HUDEP-2 (cell line): ENCODE measurements around the gene TCF4.
A peak's percentile ranks its signal among the peaks of the same experiment; 100 is the strongest.

ENCODE experiments used
- DNase-seq, 76 experiments: peaks; one replicate each; lab custom pipeline; 2025; ENCODE audit not compliant: unreplicated experiment in 76 of 76; lab: John Stamatoyannopoulos, UW

TCF4 gene

DNA sequence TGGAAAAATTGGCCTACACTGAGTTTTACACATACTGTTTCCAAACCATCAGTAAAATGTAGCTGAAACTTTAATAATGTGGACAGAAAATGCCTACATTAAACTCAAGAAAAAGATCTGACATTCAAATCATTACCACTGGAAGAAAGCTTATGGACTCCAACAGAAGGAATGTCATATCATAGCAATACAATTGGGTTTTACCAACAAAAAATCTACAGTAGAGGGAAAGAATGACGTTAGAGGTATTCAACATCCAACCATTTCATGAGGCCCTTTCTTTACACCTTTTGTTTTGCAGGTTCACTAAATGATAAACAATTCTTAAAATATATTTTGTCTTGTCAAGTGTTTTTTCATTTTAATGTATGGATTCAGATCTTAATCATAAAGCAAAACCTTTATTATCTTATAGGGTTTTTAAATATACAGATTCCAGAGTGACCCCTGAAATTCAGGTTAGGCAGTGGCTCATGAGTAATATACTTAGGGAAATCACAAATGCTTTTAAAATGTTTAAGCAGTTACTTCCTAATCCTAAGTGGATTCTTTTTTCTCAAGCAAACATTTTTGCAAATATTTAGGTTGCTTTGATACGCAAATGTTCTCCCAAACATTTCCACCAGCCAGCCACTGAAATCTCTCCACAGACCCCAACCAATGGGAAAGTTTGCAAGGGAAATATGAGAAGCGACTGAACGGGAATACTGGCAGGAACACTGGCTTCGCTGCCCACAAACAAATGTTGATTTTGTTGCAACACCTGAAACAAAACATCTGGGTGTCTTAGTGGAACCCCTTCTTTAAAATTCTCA lies 168.7 kb downstream of the TCF4 start:
- no peak for DNase-seq

DNA sequence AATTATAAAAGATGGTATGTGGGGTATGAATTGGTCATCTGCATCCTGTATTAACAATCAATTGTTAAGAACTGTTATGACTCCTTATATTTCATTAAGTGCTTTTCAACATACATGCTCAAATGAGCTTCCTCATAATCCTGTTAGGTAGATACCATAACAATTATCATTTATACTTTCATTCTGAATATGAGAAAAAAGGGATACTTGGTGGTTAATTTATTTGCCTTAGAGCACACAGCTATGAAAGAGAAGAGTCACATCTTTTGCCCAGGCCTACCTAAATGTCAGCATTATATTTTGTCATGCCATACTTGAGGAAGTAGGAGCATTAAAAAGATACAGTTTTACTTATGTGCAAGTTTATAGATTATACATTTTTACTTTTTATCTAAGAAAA lies 169.6 kb downstream of the TCF4 start:
- no peak for DNase-seq

DNA sequence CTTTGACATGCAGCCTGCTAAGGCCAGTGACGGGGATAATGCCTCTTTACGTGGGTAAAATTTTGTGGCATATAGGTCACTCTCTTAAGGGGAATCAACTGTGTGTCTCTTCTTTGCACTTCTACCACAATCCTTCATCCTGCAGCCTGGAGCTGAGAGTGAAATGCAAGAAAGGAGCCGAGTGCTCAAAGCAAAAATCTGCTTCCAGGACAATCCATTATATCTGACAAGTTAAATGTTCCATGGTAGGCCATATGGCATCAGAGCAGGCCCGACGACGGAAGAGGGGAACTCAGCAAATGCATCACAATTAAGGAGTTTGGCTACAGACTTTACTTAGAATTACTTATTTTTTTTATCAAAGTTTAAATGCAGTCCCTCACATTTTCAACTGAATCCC lies 171.2 kb downstream of the TCF4 start:
- no peak for DNase-seq

DNA sequence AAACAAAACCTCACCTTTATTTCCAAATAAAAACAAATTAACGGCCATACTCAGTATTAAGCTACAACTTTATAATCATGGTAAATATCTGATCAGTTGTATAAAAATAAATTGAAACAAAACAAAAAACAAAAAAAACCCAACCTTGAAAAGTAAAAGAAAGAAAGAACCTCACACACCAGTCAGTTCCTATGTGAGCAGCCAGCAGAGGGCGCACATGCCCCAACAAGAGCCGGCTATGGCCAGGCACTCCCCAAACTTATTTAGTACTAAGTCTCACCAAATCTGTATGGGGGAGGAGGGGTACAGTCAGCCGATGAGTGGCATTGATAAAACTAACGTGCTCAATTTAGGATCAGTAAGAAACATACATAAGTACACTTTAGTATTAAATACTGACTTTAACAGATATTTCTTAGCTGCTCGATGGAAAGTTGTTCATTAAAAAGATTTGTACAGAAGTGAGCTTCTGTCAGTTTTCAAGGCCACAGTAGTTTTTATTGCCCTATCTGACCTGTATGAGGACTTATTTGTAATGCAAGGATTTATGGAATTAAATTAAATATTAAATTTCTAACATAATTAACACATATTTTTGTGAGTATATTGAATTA lies 172.6 kb downstream of the TCF4 start:
- peak in 73 of 76 experiments; percentile 0 to 89 (median 61) for DNase-seq

DNA sequence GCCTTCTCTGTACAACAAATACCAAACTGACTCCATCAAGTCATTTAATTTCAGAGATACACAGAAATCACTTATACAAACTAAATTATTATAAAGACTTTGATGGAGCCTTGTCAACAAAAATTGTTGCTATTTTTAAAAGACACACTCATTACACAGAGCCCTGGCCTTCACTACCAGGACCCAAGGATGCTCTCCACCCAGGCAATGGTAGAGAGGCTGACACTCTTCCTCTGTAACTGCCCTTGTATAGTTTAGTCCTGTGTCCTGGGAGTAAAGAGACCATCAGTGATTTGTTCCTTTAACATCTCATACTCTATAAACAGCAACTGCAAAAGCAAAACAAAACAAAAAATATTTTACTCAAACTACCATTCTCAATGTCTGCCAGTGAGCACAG lies 173.5 kb downstream of the TCF4 start:
- DNase-seq: no peak

DNA sequence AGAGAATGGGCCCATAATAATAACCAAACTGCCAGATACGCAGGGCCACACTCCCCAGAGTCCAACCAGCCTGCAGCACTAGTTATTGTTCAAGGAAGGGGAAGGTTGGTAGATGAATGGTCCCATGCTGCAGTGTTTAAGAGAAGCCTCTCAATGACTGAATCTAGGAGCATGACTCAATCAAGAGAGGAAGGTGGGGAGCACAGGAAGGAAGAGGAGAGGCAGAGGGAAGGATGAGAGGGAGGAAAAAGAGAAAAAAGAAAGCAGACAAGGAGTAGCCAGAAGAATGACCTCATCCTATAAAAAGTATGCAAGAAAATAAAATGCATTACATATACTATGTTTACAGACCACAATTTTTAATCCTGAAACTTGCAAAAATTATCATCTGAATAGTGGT lies 174.5 kb downstream of the TCF4 start:
- no peak for DNase-seq

DNA sequence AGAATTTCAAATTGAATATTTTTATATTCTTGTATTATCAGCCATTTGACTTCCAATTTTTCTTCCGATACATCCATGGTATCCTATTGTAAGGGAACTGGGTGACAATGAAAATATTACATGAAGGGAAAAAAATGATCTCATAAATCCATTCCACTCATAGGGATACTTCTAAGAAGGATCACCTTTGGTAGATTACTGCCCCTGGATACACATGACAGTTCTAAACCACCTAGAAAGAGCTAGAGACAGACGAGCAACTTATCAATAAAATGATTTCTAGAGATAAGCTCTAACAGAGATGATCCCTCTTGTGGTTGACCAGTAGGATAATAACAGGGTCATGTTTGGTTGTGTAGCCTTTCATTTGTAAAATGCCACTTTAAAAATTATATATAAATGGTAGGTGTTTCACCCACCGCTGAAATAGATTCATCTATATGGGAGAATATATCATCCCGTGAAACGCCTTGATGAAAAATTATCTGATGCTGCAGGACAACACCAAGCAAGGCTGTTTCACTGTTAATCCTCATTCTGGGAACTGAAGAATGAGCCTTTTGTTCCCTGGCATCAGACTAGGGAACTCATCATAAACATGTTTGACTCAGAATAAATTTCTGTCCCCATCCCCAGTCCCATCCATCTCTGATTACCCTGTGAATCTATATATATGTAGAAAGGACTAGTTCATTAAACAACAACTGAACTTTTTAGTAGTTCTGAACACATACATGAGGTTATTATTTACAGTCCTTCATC lies 180.0 kb downstream of the TCF4 start:
- DNase-seq: no peak

DNA sequence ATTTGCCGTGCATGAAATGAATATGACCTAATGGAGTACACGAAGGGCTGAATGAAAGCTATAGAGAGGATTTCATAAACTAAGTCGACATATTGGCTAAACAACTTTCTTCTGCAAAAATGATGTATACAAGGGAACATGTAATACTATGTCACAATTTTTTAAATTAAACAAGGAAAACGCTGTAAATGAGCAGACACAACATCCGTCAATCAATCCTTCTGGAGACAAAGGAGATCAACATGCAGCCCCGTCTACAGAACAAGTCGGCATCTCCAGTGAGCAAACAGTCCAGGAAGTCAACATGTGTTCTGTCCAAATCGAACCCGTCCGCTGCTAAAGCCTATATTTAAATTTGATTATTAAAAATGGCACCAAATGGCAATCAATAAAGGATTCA lies 180.8 kb downstream of the TCF4 start:
- DNase-seq: no peak

DNA sequence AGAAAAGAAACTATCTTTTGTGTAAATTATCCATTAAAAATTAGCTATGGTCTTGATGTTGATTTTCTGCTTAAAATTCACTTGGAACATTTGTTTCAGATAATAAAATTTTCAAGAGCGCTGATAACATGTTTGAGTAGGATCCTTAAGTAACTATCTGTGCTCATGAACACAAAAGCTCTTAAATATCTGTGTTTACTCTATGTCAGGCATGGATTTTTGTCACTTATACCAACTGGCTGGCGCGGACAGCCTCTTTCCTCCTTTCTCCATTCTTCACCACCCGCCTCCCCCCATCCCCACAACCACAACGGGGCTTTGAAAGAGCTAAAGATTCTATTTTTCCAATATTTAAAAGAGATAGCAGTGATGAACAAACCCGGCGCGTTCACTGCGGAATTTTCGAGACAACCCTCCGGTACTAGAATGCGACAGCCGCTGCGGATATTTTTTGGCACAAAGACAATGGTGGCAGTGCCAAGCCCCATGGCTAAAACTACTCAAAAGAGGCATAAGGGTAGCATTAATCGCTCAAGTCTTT lies 181.5 kb downstream of the TCF4 start:
- DNase-seq: no peak

DNA sequence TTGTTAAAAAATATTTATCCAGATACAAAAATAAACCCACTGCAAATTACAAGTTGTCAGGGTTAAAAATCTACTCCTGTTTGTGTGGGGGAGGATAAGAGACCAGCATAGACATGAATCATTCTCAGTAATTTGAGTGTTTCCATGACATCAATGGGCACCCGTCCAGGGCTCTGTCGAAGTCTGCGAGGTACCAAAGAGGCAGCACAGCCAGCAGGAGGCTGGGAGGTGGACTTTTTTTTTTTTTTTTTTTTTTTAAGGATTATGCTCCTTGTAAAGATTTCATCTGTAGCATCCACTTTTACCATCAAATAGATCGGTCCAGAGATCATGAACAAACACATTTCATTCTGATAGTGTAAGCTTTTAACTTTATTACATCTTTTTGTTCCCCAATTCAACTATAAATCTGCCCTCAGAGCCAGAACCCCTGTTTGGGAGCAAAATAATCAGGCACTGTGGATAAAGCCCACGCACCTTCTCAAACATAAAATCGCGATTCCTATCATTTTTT lies 182.0 kb downstream of the TCF4 start:
- DNase-seq: peak in 70 of 76 experiments; percentile 1 to 92 (median 62)

DNA sequence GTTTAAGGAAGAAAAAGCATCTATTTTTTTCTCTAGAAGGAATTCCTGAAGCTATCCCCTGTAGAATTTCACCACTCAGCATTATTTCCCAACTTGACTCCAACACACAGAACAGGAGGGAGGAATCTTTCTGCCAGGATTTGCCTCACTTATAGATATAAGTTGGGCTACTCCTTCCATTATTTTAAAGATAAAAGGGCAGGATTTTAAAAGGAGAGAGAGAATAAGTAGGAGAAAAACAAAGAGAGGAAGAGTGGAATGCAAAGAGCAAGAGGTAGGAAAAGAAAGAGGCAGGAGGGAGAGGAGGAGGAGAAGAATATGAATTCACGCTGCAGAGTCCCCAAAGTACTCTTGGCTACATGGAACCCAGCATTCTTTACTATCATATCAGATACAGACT lies 182.5 kb downstream of the TCF4 start:
- no peak for DNase-seq

DNA sequence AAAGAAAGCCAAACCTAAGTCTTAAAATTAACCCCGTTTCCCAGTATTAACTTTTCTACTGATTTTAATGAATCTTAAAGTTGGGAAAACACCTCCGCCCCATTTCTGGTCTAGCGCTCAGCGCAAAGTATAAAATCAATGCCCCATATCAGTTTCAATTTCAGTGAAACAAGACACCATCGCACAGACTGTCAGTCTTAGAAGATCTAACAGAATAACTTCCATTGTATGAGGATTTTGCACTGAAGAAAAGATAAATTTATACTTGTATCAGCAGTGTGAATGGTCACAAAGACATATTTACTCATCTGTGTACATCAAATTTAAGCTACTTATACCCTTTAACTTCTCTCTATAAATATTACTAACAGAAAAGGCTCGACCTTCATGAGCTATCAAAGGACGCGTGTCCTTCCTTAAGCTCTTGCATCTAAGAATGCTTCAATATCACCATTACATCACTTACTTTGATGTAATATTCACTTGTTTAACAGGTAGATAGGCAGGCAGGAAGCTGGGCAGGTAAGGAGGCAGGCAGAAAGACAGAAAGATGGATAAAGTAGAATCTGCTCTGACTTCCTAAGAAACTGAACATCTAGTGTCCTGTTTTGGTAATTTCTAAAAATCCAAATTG lies 183.0 kb downstream of the TCF4 start:
- no peak for DNase-seq

DNA sequence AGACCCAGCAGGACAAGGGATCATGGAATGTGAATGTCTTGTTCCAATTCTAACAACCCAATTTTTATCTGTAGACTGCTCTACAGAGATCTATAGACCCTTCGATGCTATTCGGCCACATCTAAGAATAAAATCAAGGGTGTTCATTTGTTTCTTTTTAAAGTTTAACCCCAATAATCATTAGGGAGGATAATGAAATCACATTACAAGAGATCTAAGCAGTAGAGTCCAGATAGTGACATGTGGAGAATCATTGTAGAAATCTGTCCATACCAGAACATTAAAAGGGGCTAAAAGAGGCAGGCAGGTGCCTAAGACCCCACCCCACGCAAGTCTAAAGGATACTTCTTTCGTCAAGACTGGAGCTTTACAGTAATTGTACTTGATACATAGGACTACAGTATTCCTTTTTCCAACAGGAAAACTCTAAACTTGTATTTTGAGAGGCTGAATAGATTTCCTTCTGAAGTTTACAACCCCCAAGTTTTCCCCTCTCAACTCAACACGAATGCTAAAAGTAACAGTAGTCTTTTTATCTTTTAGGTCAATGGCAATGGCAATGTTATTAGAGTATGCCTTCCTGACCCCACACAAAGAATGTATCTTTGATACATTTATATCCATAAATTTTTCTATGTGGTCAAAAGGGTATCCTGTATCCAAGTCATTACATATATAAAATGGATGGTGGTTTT lies 183.7 kb downstream of the TCF4 start:
- no peak for DNase-seq

DNA sequence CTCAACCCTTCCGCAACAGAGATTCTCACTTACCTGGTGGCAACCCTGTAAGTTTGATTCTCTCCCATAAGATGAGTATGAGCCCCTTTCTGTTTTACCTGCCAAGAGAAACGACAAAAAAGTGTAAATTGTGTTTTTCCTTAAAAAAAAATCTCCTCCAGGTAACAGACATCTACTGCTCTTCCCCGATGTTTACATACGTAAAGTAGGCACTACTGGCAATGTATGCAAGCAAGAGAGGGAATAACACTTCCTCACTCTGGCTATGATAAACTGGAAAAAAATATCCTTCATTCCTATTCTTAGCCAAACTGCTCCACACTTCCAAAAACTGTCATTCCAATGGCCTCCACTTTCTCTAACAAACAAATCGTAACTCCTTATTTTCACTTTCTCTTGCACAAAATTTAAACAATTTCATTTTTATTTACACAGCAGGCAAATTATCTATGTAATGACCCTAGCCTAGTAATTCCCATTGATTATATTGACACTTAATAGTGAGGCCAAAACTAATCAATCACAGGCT lies 184.5 kb downstream of the TCF4 start:
- no peak for DNase-seq

DNA sequence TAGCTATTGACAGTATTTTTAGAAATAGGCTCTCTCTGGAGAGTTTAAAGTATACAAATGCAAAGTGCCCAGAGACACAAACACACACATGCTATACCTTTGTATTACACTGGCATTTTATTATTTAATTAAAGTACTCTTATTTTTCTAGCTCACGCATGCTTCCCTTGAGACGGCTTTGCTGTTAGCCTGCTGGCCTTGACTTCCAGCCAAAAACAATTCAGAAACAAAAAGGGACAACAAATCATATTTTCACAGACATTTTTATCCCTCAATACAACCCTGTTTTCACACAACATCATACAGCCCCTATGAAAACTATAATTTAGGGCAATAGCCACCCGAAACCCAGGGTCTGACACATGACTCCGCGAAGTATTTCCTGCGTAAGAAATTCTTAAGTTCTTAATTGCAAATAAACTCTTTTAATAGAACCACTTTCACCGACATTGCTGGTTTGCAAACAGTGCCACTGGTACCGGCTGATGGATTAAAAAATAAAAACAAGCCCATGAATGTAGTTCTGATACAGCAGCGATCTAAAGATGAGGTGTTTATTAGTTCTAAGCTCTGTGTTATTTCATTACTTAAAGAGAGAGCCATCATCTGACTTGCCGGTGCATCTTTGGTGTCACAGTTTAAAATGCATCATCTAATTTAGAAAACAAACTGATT lies 185.1 kb downstream of the TCF4 start:
- DNase-seq: no peak

DNA sequence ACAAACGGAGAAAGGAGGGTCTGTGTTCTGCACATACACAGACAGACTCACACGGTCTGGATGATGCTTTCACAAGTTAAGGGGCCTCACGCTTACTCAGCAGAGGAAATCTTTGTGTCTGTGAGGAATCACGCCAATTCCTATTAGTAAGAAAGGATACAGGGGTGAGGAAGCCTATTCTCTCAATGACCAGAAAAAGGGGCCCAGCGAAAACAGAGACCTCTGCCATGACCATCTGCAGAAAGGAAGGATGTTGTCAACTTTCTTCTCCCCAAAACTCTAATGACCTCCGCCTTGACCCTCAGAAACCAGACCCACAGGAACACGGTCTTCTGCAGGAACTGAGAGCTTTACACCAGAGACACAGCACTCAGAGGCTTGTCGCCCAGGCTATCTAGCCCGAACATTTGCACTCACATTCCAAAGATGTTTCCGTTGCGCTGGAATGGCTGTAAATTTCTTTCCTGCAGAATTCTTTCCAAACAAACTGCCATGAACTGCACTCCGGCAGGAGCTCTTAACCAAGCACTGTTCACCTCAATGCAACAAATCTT lies 186.3 kb downstream of the TCF4 start:
- DNase-seq: no peak

DNA sequence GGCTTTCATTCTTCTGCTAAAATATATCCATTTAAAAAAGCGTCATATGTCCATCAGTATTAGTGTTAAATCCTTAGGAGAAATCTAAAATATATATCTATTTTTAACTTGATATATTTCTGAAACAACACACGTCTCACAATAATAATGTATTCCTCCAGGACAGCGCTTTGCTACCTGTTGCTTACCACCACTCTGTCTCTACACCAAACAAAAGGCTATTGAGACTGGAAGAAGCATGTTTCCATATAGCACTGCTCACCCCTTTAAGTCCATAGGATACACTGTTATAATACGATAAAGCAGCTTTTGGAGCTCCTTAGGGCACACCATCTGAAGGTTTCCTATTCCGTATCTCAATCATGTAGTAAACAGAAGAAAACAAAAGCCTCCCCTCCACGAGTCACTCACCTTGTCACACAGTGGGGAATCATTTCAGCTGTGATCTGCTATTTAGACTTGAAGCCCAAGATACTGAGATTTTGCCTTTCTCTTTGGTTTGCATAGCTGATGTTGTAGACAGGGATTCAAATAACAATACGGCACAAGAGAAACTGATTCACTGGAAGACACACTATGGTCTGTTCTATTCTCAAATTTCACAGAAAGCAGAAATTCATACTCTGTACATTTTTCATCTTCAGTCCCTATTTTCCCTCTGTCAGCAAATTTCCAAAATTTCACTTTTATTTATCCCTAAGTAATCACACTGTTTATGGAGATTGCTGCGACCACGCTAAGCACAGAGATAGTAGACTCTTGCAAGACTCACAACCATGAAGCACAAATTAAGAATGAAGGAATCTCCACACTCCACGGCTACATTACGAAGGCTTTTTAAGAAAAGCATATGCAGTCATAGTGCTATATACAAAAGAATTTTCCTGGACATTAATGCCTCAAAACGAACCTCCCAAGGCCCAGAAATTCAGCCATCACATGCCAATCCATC lies 187.1 kb downstream of the TCF4 start:
- DNase-seq: no peak

DNA sequence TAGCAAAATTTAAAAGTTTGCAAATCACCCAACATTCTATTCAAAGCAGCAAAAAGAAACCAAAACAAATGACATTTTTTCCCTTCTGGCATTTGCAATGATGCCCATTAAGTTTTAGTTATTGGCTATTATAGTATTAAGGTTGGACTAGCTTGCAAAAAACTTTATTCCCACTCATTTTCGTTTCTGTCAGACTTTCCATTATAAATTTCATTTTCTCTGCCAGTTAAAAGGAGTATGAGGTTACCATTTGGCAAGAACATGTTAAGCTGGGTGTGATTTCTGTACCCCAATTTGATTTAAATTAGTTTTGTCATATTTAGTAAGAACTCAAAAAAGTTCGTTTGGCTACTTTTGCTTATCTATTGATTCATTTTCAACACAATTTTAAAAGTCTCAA lies 187.9 kb downstream of the TCF4 start:
- no peak for DNase-seq
